Keratinocyte (primary cell): ENCODE measurements around the gene DDIT4. TPM values are rescaled to one million over a fixed set of nuclear protein-coding genes. Genes with fewer than 3 reads are reported as not detected.

Source experiments
- DNase-seq: peaks from one replicate; pipeline ENCODE4 v3.0.0-alpha.2; 2011; ENCODE audit warnings: low read depth, missing footprints, low spot score
- FAIRE-seq: peaks from 2 replicates; lab custom pipeline; 2011; peaks lifted over from hg19 to GRCh38; lab: Jason Lieb, UNC
- H2AFZ ChIP-seq: 2 replicates; pipeline ENCODE4 v1.6.0; 2012; ENCODE audit warnings: low read length, control low read depth, inconsistent platforms; ENCODE audit not compliant: control insufficient read depth
- H3K27ac ChIP-seq: 2 replicates; pipeline ENCODE4 v1.5.1; 2011; ENCODE audit warnings: low read length; ENCODE audit not compliant: control insufficient read depth, insufficient read depth
- H3K27me3 ChIP-seq: 3 replicates; pipeline ENCODE4 v1.6.0; 2011; ENCODE audit warnings: low read length; ENCODE audit not compliant: control insufficient read depth, insufficient read depth; ENCODE audit errors: extremely low read depth
- H3K36me3 ChIP-seq, 2 experiments: 2 replicates in 1 of 2; 3 replicates in 1 of 2; pipeline ENCODE4 v1.5.1; 2011; ENCODE audit warnings: low read length in 2 of 2, mild to moderate bottlenecking in 1 of 2; ENCODE audit not compliant: control insufficient read depth in 2 of 2, insufficient read depth in 2 of 2; ENCODE audit errors: extremely low read depth in 1 of 2
- H3K4me1 ChIP-seq: 3 replicates; pipeline ENCODE4 v1.5.1; 2011; ENCODE audit warnings: low read length; ENCODE audit not compliant: control insufficient read depth, insufficient read depth; ENCODE audit errors: extremely low read depth
- H3K4me2 ChIP-seq: 3 replicates; pipeline ENCODE4 v1.6.0; 2011; ENCODE audit warnings: low read depth, low read length; ENCODE audit not compliant: control insufficient read depth, insufficient read depth; ENCODE audit errors: extremely low read depth
- H3K4me3 ChIP-seq, 3 experiments: fragments of 200-600 bp in 1 of 3; sonication (generic) in 1 of 3; 2 replicates in 2 of 3; 3 replicates in 1 of 3; pipeline ENCODE4 v1.5.1; 2011 to 2016; ENCODE audit warnings: low read length in 3 of 3, mild to moderate bottlenecking in 3 of 3, control low read depth in 2 of 3, inconsistent platforms in 1 of 3, low read depth in 1 of 3, mixed read lengths in 1 of 3, mixed run types in 1 of 3, moderate library complexity in 1 of 3; ENCODE audit not compliant: control insufficient read depth in 2 of 3, insufficient read depth in 2 of 3; ENCODE audit errors: extremely low read depth in 1 of 3
- H3K79me2 ChIP-seq: 2 replicates; pipeline ENCODE4 v1.6.0; 2012; ENCODE audit warnings: low read length; ENCODE audit not compliant: control insufficient read depth, insufficient read depth
- H3K9ac ChIP-seq: 3 replicates; pipeline ENCODE4 v1.6.0; 2011; ENCODE audit warnings: low read length; ENCODE audit not compliant: control insufficient read depth, insufficient read depth; ENCODE audit errors: extremely low read depth
- H3K9me1 ChIP-seq: 3 replicates; pipeline ENCODE4 v1.6.0; 2011; ENCODE audit warnings: low read length; ENCODE audit not compliant: control insufficient read depth, insufficient read depth; ENCODE audit errors: extremely low read depth
- H3K9me3 ChIP-seq: 2 replicates; pipeline ENCODE4 v1.5.1; 2012; ENCODE audit warnings: low read depth, low read length; ENCODE audit not compliant: control insufficient read depth
- H4K20me1 ChIP-seq: 3 replicates; pipeline ENCODE4 v1.6.0; 2011; ENCODE audit warnings: low read length; ENCODE audit not compliant: control insufficient read depth, insufficient read depth; ENCODE audit errors: extremely low read depth
- EZH2 ChIP-seq: IDR thresholded peaks from one replicate; pipeline ENCODE4 v1.6.1; 2012; ENCODE audit warnings: inconsistent platforms, mild to moderate bottlenecking, low read length, moderate library complexity
- dilution Hi-C: fragments of 300-500 bp; cut with MboI; formaldehyde crosslinking; loops from one replicate; pipeline ENCODE4 v1.7.0; 2020; ENCODE audit warnings: low sequenced_read_pairs; ENCODE audit not compliant: extremely low pct_ligation_motif_present
- polyA plus RNA-seq, 5 experiments: library from polyadenylated mRNA; depleted of rRNA in 3 of 5; stranded (reverse) in 3 of 5; stranded (forward) in 1 of 5; unstranded in 1 of 5; fragments of >200 nt; gene quantifications; 1 replicate in 1 of 5; 2 replicates in 3 of 5; 3 replicates in 1 of 5; pipeline versions ENCODE4 v1.2.1 to v1.2.3, GENCODE V29; 2011 to 2012; ENCODE audit warnings: missing spikeins in 2 of 5, low read depth in 1 of 5, low replicate concordance in 1 of 5
- TF ChIP-seq, protein P1 (sequence below), 3 experiments: IDR thresholded peaks in 1 of 3; conservative IDR thresholded peaks in 1 of 3; optimal IDR thresholded peaks in 1 of 3; 2 replicates in 2 of 3; 3 replicates in 1 of 3; pipeline versions ENCODE3 to v1.5.1; 2011; ENCODE audit warnings: low read length in 3 of 3, mild to moderate bottlenecking in 3 of 3, moderate library complexity in 2 of 3, control low read depth in 1 of 3, inconsistent platforms in 1 of 3; ENCODE audit not compliant: insufficient read depth in 2 of 3; ENCODE audit errors: extremely low read depth in 1 of 3

The DDIT4 gene
- polyA plus RNA-seq, 1 donor (not counting 4 experiments of a cell fraction or from before 2014, with no cell fraction given): 248 TPM

DNA sequence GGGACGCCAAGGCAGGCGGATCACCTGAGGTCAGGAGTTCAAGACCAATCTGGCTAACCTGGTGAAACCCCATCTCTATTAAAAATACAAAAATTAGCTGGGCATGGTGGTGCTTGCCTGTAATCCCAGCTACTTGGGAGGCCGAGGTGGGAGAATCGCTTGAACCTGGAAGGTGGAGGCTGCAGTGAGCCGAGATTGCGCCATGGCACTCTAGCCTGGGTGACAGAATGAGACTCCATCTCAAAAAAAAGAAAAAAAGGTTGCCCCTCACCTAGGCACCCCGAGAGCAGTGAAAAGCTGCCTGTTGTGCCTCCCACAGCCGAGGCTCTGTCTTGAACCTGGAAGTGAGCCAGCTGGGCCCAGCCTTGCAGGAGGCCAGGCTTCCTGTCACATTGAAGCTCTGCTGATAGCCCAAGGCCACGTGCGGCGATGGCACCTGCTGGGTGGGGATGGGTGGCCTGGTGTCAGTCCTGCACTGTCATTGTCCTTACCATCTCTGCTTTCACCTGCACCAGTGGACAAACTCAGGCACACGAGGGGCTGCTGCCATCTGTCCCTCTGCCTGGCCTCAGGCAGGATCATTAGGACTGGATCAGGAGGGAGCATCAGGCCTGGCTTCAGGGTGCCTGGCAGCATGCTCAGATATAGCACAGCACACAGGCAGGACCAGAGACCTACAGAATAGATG lies 43.2 kb downstream of the DDIT4 start:
- Histone ChIP-seq H3K9me3 (no peaks in the 10 kb centered on the region), H3K36me3 (no peaks in the 10 kb centered on the region), H3K4me3 (no peak overlapping the region), H3K27ac (no peak overlapping the region), H2AFZ (no peak overlapping the region), H3K4me2 (no peak overlapping the region), H4K20me1 (no peaks in the 10 kb centered on the region), H3K79me2 (no peaks in the 10 kb centered on the region), H3K9ac (no peak overlapping the region), H3K4me1 (peaks cover 52% of the 10 kb centered on the region), H3K9me1 (no peaks in the 10 kb centered on the region), H3K27me3 (no peaks in the 10 kb centered on the region)
- FAIRE-seq: no peak
- TF ChIP-seq EZH2: no peak
- TF ChIP-seq, protein P1, sequence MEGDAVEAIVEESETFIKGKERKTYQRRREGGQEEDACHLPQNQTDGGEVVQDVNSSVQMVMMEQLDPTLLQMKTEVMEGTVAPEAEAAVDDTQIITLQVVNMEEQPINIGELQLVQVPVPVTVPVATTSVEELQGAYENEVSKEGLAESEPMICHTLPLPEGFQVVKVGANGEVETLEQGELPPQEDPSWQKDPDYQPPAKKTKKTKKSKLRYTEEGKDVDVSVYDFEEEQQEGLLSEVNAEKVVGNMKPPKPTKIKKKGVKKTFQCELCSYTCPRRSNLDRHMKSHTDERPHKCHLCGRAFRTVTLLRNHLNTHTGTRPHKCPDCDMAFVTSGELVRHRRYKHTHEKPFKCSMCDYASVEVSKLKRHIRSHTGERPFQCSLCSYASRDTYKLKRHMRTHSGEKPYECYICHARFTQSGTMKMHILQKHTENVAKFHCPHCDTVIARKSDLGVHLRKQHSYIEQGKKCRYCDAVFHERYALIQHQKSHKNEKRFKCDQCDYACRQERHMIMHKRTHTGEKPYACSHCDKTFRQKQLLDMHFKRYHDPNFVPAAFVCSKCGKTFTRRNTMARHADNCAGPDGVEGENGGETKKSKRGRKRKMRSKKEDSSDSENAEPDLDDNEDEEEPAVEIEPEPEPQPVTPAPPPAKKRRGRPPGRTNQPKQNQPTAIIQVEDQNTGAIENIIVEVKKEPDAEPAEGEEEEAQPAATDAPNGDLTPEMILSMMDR (optimal IDR thresholded peaks at IDR 0.05 in 1 of 3, IDR thresholded peaks at IDR 0.05 in 1 of 3, conservative IDR thresholded peaks at IDR 0.05 in 1 of 3; ENCODE audit: extremely low read depth in 1 of 3, insufficient read depth in 2 of 3, low read length in 3 of 3): no peak
- dilution Hi-C loops: no loop called here
- DNase-seq: no peak

DNA sequence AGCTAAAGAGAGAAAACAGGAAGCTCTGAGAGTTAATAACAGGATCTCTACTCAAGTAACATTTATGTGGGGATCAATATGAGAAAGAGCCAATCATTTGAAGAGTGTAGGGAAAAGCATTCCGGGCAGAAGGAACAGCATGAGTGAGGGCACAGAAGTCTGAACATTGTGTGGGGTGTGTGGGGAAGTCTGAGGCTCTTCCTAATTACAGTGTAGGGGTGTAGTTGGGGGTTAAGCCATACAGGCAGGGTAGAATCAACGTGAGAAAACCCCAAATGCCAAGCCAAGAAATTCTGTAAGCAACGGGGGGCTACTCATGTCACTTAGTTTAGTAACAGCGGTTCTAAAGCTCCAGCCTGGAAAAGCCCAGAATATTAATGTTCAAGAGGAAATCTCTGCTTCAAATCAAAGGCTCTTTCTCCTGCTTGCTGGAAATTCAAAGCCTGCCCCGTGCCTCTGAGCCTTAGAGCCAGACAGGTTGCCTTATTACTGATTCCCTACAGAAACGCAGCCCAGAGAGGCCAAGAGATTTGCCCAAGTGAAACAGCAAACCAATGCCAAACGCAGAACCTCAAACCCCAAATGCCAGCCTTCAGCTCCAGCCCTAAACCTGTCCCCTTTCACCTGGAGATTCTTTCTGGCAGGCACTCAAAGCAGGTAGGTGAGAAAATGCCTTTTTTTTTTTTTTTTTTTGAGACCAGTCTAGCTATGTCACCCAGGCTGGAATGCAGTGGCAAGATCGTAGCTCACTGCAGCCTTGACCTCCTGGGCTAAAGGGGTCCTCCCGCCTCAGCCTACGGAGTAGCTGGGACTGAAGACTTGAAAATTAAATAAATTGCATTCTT lies 44.9 kb downstream of the DDIT4 start:
- peaks cover 69% of the 10 kb centered on the region for H3K4me1 ChIP-seq
- H3K27me3 ChIP-seq: no peaks in the 10 kb centered on the region
- H3K9me3 ChIP-seq: no peaks in the 10 kb centered on the region
- H3K27ac ChIP-seq: peak overlapping the region; percentile 94
- dilution Hi-C loops: no loop called here
- no peak for DNase-seq
- peak overlapping the region in 2 of 3 experiments; percentile 36 to 37 for H3K4me3 ChIP-seq
- TF ChIP-seq EZH2: no peak
- TF ChIP-seq, protein P1 (optimal IDR thresholded peaks at IDR 0.05 in 1 of 3, IDR thresholded peaks at IDR 0.05 in 1 of 3, conservative IDR thresholded peaks at IDR 0.05 in 1 of 3; ENCODE audit: extremely low read depth in 1 of 3, insufficient read depth in 2 of 3, low read length in 3 of 3): no peak
- H3K36me3 ChIP-seq: no peaks in the 10 kb centered on the region
- H3K4me2 ChIP-seq: peak overlapping the region; percentile 29
- no peaks in the 10 kb centered on the region for H3K79me2 ChIP-seq
- peak overlapping the region; percentile 91 for H3K9ac ChIP-seq
- no peaks in the 10 kb centered on the region for H4K20me1 ChIP-seq
- H2AFZ ChIP-seq: no peak overlapping the region
- no peak for FAIRE-seq
- H3K9me1 ChIP-seq: no peaks in the 10 kb centered on the region
